Mesenchymal stem cell (in vitro differentiated cells and primary cell): ENCODE data around the gene SVEP1.

Source experiments
- DNase-seq: peaks from one replicate; pipeline ENCODE4 v3.0.0-alpha.2; 2013
- H2AFZ ChIP-seq: one replicate; pipeline ENCODE4 v1.6.1; 2013; ENCODE audit warnings: low read depth, mild to moderate bottlenecking, control low read depth, inconsistent platforms, low read length, moderate library complexity
- H2AK5ac ChIP-seq: 2 replicates; pipeline ENCODE4 v1.6.1; 2013; ENCODE audit warnings: low read length, moderate library complexity, mild to moderate bottlenecking, inconsistent platforms; ENCODE audit not compliant: severe bottlenecking
- H2BK120ac ChIP-seq: one replicate; pipeline ENCODE4 v1.6.1; 2013; ENCODE audit warnings: low read depth, mild to moderate bottlenecking, inconsistent platforms, low read length, moderate library complexity
- H2BK12ac ChIP-seq, 2 experiments: one replicate each; pipeline ENCODE4 v1.6.1; 2013; ENCODE audit warnings: inconsistent platforms in 2 of 2, low read length in 2 of 2, mild to moderate bottlenecking in 2 of 2, moderate library complexity in 2 of 2, control low read depth in 1 of 2
- H2BK15ac ChIP-seq: one replicate; pipeline ENCODE4 v1.6.1; 2013; ENCODE audit warnings: mild to moderate bottlenecking, low read depth, inconsistent platforms; ENCODE audit not compliant: poor library complexity, severe bottlenecking
- H2BK5ac ChIP-seq: 2 replicates; pipeline ENCODE4 v1.6.1; 2013; ENCODE audit warnings: low read depth, mild to moderate bottlenecking, low read length, control low read depth, inconsistent platforms; ENCODE audit not compliant: poor library complexity, severe bottlenecking
- H3K14ac ChIP-seq, 2 experiments: one replicate each; pipeline ENCODE4 v1.6.1; 2013; ENCODE audit warnings: inconsistent platforms in 2 of 2, low read length in 2 of 2, control low read depth in 1 of 2, mild to moderate bottlenecking in 1 of 2, moderate library complexity in 1 of 2
- H3K18ac ChIP-seq, 2 experiments: one replicate each; pipeline ENCODE4 v1.6.1; 2013; ENCODE audit warnings: inconsistent platforms in 2 of 2, low read length in 2 of 2, control low read depth in 1 of 2, low read depth in 1 of 2, mild to moderate bottlenecking in 1 of 2
- H3K23ac ChIP-seq, 2 experiments: one replicate each; pipeline ENCODE4 v1.6.1; 2013; ENCODE audit warnings: inconsistent platforms in 2 of 2, low read length in 2 of 2, mild to moderate bottlenecking in 2 of 2, moderate library complexity in 2 of 2, control low read depth in 1 of 2
- H3K27ac ChIP-seq: 2 replicates; pipeline ENCODE4 v1.5.1; 2013; ENCODE audit warnings: mild to moderate bottlenecking, moderate library complexity, low read length, control low read depth, inconsistent platforms; ENCODE audit not compliant: poor library complexity, severe bottlenecking
- H3K27me3 ChIP-seq, 2 experiments: 2 replicates each; pipeline versions ENCODE4 v1.6.1 to v1.7.0; 2013; ENCODE audit warnings: low read length in 2 of 2, mild to moderate bottlenecking in 2 of 2, moderate library complexity in 2 of 2, control low read depth in 1 of 2, inconsistent platforms in 1 of 2; ENCODE audit not compliant: control insufficient read depth in 1 of 2, insufficient read depth in 1 of 2
- H3K36me3 ChIP-seq, 2 experiments: 2 replicates each; pipeline versions ENCODE4 v1.6.1 to v1.7.0; 2013; ENCODE audit warnings: low read length in 2 of 2, control low read depth in 1 of 2, inconsistent platforms in 1 of 2, low read depth in 1 of 2, mild to moderate bottlenecking in 1 of 2; ENCODE audit not compliant: insufficient read depth in 2 of 2, control insufficient read depth in 1 of 2
- H3K4ac ChIP-seq, 2 experiments: one replicate each; pipeline ENCODE4 v1.6.1; 2013; ENCODE audit warnings: inconsistent platforms in 2 of 2, low read length in 2 of 2, mild to moderate bottlenecking in 2 of 2, moderate library complexity in 2 of 2, control low read depth in 1 of 2, low read depth in 1 of 2
- H3K4me1 ChIP-seq: 2 replicates; pipeline ENCODE4 v1.6.1; 2013; ENCODE audit warnings: low read depth, low read length, control low read depth; ENCODE audit not compliant: control insufficient read depth, insufficient read depth
- H3K4me2 ChIP-seq: 2 replicates; pipeline ENCODE4 v1.6.1; 2013; ENCODE audit warnings: low read length, mild to moderate bottlenecking, inconsistent platforms; ENCODE audit not compliant: poor library complexity, severe bottlenecking
- H3K4me3 ChIP-seq, 2 experiments: 2 replicates each; pipeline versions ENCODE4 v1.5.1 to v1.7.0; 2013; ENCODE audit warnings: low read length in 2 of 2, mild to moderate bottlenecking in 2 of 2, control low read depth in 1 of 2, low read depth in 1 of 2; ENCODE audit not compliant: insufficient read depth in 1 of 2
- H3K79me1 ChIP-seq: replicated peaks from 2 replicates; pipeline ENCODE4 v1.6.1; 2013; ENCODE audit warnings: mild to moderate bottlenecking, control low read depth, low read length, inconsistent platforms; ENCODE audit not compliant: poor library complexity, severe bottlenecking
- H3K9ac ChIP-seq: 2 replicates; pipeline ENCODE4 v1.7.0; 2013; ENCODE audit warnings: mild to moderate bottlenecking, low read length, moderate library complexity
- H3K9me3 ChIP-seq: 2 replicates; pipeline ENCODE4 v1.7.0; 2013; ENCODE audit warnings: mild to moderate bottlenecking, low read length; ENCODE audit not compliant: control insufficient read depth
- H4K8ac ChIP-seq: one replicate; pipeline ENCODE4 v1.6.1; 2013; ENCODE audit warnings: inconsistent platforms, mild to moderate bottlenecking, low read length, moderate library complexity
- H4K91ac ChIP-seq: one replicate; pipeline ENCODE4 v1.6.1; 2013; ENCODE audit warnings: mild to moderate bottlenecking, low read length, inconsistent platforms
- WGBS: methylation state at CpG from one replicate; pipeline ENCODE4 v1.1.7; 2013; ENCODE audit warnings: mixed read lengths; 5-methylcytosine and 5-hydroxymethylcytosine counted together

Gene SVEP1

GRCh38 chr9:110602281-110602680, 22.7 kb upstream of the SVEP1 start:
- Histone ChIP-seq H2BK12ac (peak overlapping the region in 1 of 2 experiments; percentile 28), H4K91ac (no peak overlapping the region), H3K4me1 (peaks cover 9% of the 10 kb centered on the region), H3K4ac (no peak overlapping the region), H2AFZ (no peak overlapping the region), H2BK5ac (no peak overlapping the region), H3K27me3 (no peaks in the 10 kb centered on the region), H3K27ac (no peak overlapping the region), H3K36me3 (no peaks in the 10 kb centered on the region), H3K4me2 (no peak overlapping the region), H2BK15ac (no peak overlapping the region), H3K9me3 (no peaks in the 10 kb centered on the region), H2AK5ac (no peak overlapping the region), H3K4me3 (no peak overlapping the region), H3K79me1 (no peaks in the 10 kb centered on the region), H3K14ac (no peak overlapping the region), H3K23ac (no peak overlapping the region), H2BK120ac (peak overlapping the region; percentile 57), H4K8ac (no peak overlapping the region), H3K18ac (no peak overlapping the region), H3K9ac (no peak overlapping the region)
- DNase-seq: no peak
- 67% methylated on average over 2 of the region's 2 CpGs for WGBS

- DNase-seq: no peak
- Histone ChIP-seq H3K9ac (no peak overlapping the region), H4K91ac (no peak overlapping the region), H3K4me2 (no peak overlapping the region), H3K36me3 (no peaks in the 10 kb centered on the region), H3K4ac (peak overlapping the region in 1 of 2 experiments; percentile 38), H2BK5ac (no peak overlapping the region), H2BK15ac (no peak overlapping the region), H2AK5ac (no peak overlapping the region), H3K18ac (peak overlapping the region; percentile 29 to 42), H3K23ac (no peak overlapping the region), H3K79me1 (no peaks in the 10 kb centered on the region), H3K4me1 (peaks cover 9% of the 10 kb centered on the region), H3K4me3 (no peak overlapping the region), H3K27ac (no peak overlapping the region), H2BK12ac (peak overlapping the region; percentile 18 to 91), H3K27me3 (no peaks in the 10 kb centered on the region), H3K14ac (no peak overlapping the region), H3K9me3 (no peaks in the 10 kb centered on the region), H2AFZ (no peak overlapping the region), H2BK120ac (no peak overlapping the region), H4K8ac (no peak overlapping the region)
- WGBS: 68% methylated on average over 2 of the region's 4 CpGs
These were observed 21.6 kb upstream of the SVEP1 start for GRCh38 chr9:110601098-110601497.

DNA sequence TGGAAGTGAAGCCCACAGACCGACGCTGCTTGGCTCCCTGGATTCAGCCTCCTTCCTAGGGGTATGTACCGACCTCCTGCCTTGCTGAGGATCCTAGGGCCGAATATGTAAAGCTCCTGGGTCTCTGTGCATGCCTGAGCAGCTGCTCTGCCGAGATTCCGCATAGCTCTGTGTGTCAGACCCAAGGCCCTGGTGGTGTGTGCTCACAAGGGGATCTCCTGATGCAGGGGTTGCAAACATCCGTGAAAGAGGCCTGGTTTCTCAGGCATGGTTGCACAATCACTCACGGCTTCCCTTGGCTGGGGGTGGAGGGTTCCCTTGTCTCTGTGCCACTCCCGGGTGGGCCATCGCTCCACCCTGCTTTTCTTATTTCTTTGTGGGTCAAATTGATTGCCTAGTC, 19.9 kb upstream of the SVEP1 start:
- H3K23ac ChIP-seq: no peak overlapping the region
- H3K27me3 ChIP-seq: no peaks in the 10 kb centered on the region
- H2BK5ac ChIP-seq: no peak overlapping the region
- peak overlapping the region; percentile 96 for H4K8ac ChIP-seq
- peaks cover 9% of the 10 kb centered on the region for H3K4me1 ChIP-seq
- H3K4ac ChIP-seq: peak overlapping the region; percentile 8 to 77
- H3K18ac ChIP-seq: peak overlapping the region; percentile 73 to 96
- peak overlapping the region; percentile 90 for H2BK15ac ChIP-seq
- H2AK5ac ChIP-seq: no peak overlapping the region
- no peak overlapping the region for H3K4me2 ChIP-seq
- H3K4me3 ChIP-seq: no peak overlapping the region
- WGBS: 54% methylated on average over 9 of the region's 10 CpGs
- no peaks in the 10 kb centered on the region for H3K36me3 ChIP-seq
- no peak overlapping the region for H2BK120ac ChIP-seq
- no peak overlapping the region for H3K14ac ChIP-seq
- peak overlapping the region; percentile 23 to 94 for H2BK12ac ChIP-seq
- DNase-seq: peak; percentile 87
- no peaks in the 10 kb centered on the region for H3K9me3 ChIP-seq
- peak overlapping the region; percentile 54 for H2AFZ ChIP-seq
- peak overlapping the region; percentile 43 for H4K91ac ChIP-seq
- no peak overlapping the region for H3K9ac ChIP-seq
- H3K27ac ChIP-seq: no peak overlapping the region
- H3K79me1 ChIP-seq: no peaks in the 10 kb centered on the region

DNA sequence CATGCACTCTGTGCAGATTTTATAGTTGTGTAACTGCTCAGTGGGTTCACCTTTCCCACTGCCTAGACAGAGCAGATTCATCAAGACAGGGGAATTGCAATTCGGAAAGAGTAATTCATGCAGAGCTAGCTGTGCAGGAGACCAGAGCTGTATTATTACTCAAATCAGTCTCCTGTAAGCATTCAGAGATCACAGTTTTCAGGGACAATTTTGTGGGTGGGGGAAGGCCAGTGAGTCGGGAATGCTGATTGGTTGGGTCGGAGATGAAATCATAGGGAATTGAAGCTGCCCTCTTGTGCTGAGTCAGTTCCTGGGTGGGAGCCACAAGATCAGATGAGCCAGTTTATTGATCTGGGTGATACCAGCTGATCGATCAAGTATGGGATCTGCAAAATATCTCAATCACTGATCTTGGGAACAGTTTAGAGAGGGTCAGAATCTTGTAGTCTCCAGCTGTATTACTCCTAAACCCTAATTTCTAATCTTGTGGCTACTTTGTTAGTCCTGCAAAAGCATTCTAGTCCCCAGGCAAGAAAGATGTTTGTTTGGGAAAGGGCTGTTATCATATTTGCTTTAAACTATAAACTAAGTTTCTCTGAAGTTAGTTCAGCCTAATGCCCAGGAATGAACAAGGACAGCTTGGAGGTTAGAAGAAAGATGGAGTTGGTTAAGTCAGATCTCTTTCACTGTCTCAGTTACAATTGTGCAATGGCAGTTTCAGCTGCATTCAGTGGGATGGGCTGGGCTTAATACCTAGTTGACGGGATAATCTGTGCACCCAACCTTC, 12.7 kb upstream of the SVEP1 start:
- Histone ChIP-seq H3K23ac (no peak overlapping the region), H3K9me3 (peaks cover 6% of the 10 kb centered on the region), H3K27me3 (no peaks in the 10 kb centered on the region), H3K4me2 (no peak overlapping the region), H2AFZ (no peak overlapping the region), H3K4me3 (no peak overlapping the region), H2AK5ac (no peak overlapping the region), H3K14ac (peak overlapping the region in 1 of 2 experiments; percentile 65), H3K79me1 (no peaks in the 10 kb centered on the region), H2BK12ac (peak overlapping the region in 1 of 2 experiments; percentile 87), H3K4ac (peak overlapping the region in 1 of 2 experiments; percentile 58), H2BK5ac (no peak overlapping the region), H3K27ac (peak overlapping the region; percentile 23), H4K8ac (peak overlapping the region; percentile 61), H3K4me1 (no peaks in the 10 kb centered on the region), H4K91ac (no peak overlapping the region), H2BK15ac (no peak overlapping the region), H3K36me3 (no peaks in the 10 kb centered on the region), H3K18ac (peak overlapping the region; percentile 34 to 77), H3K9ac (no peak overlapping the region), H2BK120ac (no peak overlapping the region)
- no peak for DNase-seq
- 88% methylated on average over 3 of the region's 5 CpGs for WGBS
